ENCODE results near the gene PRR33.

DNA sequence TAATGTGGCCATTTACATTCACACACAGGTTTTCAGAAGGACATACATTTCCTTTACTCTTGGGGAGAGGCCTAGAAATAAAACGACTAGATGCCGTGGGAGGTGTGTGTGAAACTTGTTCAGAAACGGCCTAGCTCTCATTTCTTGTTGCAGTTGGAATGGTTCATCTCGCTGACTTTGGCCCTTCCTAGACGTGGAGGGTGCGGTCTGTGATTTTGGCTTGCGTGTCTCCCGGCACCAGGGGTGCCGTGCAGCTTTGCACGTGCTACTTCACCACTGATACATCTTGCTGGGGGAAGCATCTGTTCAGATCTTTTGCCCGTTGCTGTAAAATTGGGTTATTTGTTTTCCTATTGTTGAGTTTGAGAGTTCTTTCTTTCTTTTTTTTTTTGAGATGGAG is 3.1 kb upstream of the PRR33 start:
- TF ChIP-seq RBBP5 (conservative IDR thresholded peaks at IDR 0.05) (no peak), RAD21 (IDR thresholded peaks at IDR 0.05; ENCODE audit: insufficient read depth, low read depth, low read length) (no peak)
